ENCODE measurements around the gene HSPG2.

DNA sequence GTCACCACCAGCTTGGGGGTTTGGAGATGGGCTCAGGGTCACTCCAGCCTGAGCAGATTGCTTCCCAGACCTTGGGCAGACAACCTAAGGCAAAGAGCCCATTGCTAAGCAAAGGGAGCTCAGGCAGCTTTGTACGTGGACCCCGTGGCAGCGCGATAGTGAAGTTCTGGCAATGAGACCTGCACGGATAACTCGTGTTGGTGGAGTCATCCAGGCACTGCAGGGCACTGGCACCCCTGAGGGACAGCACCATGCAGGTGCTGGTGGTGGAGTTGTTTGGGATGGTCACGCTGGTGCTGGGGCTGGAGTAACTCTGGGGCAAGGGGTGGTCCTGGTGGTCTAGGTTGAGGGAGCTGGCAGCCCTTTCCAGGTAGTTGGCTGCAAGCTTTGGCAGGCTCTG lies 13.6 kb upstream of the HSPG2 start:
- TF ChIP-seq, protein P1, sequence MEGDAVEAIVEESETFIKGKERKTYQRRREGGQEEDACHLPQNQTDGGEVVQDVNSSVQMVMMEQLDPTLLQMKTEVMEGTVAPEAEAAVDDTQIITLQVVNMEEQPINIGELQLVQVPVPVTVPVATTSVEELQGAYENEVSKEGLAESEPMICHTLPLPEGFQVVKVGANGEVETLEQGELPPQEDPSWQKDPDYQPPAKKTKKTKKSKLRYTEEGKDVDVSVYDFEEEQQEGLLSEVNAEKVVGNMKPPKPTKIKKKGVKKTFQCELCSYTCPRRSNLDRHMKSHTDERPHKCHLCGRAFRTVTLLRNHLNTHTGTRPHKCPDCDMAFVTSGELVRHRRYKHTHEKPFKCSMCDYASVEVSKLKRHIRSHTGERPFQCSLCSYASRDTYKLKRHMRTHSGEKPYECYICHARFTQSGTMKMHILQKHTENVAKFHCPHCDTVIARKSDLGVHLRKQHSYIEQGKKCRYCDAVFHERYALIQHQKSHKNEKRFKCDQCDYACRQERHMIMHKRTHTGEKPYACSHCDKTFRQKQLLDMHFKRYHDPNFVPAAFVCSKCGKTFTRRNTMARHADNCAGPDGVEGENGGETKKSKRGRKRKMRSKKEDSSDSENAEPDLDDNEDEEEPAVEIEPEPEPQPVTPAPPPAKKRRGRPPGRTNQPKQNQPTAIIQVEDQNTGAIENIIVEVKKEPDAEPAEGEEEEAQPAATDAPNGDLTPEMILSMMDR (IDR thresholded peaks at IDR 0.05) = no peak
- TF ChIP-seq EZH2 (IDR thresholded peaks at IDR 0.05; ENCODE audit: borderline replicate concordance, insufficient read depth, low read depth, low read length, poor library complexity, severe bottlenecking) = no peak

Data from B cell (primary cell).